OCI-M2 (cell line): Measurements from ENCODE around the gene ZBTB20.
"Not testable (repeated sequence)": the region's sequence is repeated elsewhere in the genome, so short reads cannot be mapped to it uniquely, and the experiment has no call there.

Experiments used
- DNase-seq: peaks from one replicate; lab custom pipeline; 2025; ENCODE audit not compliant: unreplicated experiment; lab: John Stamatoyannopoulos, UW

ZBTB20 gene

GRCh38 chr3:114686621-114687020 is 460.5 kb downstream of the ZBTB20 start:
- DNase-seq, result no peak

- no peak for DNase-seq
Measured at GRCh38 chr3:114685161-114685560, 461.9 kb downstream of the ZBTB20 start.

- DNase-seq, result no peak
Measured at GRCh38 chr3:114680299-114680698, 466.8 kb downstream of the ZBTB20 start.

- DNase-seq, result not testable (repeated sequence)
Measured at GRCh38 chr3:114679773-114680172, 467.3 kb downstream of the ZBTB20 start.

- no peak for DNase-seq
Measured at GRCh38 chr3:114675104-114675503, 472.0 kb downstream of the ZBTB20 start.

GRCh38 chr3:114674036-114674435 is 473.1 kb downstream of the ZBTB20 start:
- no peak for DNase-seq

- no peak for DNase-seq
Measured at GRCh38 chr3:114673481-114673880, 473.6 kb downstream of the ZBTB20 start.

- DNase-seq, result no peak
Measured at GRCh38 chr3:114672692-114673447, 474.2 kb downstream of the ZBTB20 start.

- DNase-seq, result no peak
Measured at GRCh38 chr3:114671741-114672510, 475.2 kb downstream of the ZBTB20 start.

GRCh38 chr3:114669614-114670013 is 477.5 kb downstream of the ZBTB20 start:
- no peak for DNase-seq

GRCh38 chr3:114668099-114668498 is 479.0 kb downstream of the ZBTB20 start:
- no peak for DNase-seq

- no peak for DNase-seq
Measured at GRCh38 chr3:114666623-114667022, 480.5 kb downstream of the ZBTB20 start.

GRCh38 chr3:114664006-114664405 is 483.1 kb downstream of the ZBTB20 start:
- DNase-seq, result no peak

- DNase-seq, result no peak
Measured at GRCh38 chr3:114660808-114661207, 486.3 kb downstream of the ZBTB20 start.

GRCh38 chr3:114660124-114660523 is 487.0 kb downstream of the ZBTB20 start:
- no peak for DNase-seq

- no peak for DNase-seq
Measured at GRCh38 chr3:114659109-114660061, 487.7 kb downstream of the ZBTB20 start.

- no peak for DNase-seq
Measured at GRCh38 chr3:114651555-114651954, 495.5 kb downstream of the ZBTB20 start.

- no peak for DNase-seq
Measured at GRCh38 chr3:114650808-114651207, 496.3 kb downstream of the ZBTB20 start.

GRCh38 chr3:114649331-114649730 is 497.8 kb downstream of the ZBTB20 start:
- DNase-seq, result no peak

- no peak for DNase-seq
Measured at GRCh38 chr3:114646526-114646925, 500.6 kb downstream of the ZBTB20 start.

GRCh38 chr3:114645392-114645791 is 501.7 kb downstream of the ZBTB20 start:
- DNase-seq, result no peak
